GM19324 (cell line): Measurements from ENCODE around the gene PSMC1.
A peak's percentile ranks its signal among the peaks of the same experiment; 100 is the strongest.

Experiments
- ATAC-seq: cut with Tn5 transposase; IDR thresholded peaks from one replicate; pipeline ENCODE4 v1.9.1; 2021; ENCODE audit warnings: mild to moderate bottlenecking, moderate library complexity; ENCODE audit not compliant: unreplicated experiment, low FRiP score

The PSMC1 gene

GRCh38 chr14:90275820-90276219 lies 19.5 kb downstream of the PSMC1 start:
- ATAC-seq: no peak

GRCh38 chr14:90276646-90277367 lies 20.5 kb downstream of the PSMC1 start:
- ATAC-seq: no peak

GRCh38 chr14:90277581-90278198 lies 21.3 kb downstream of the PSMC1 start:
- no peak for ATAC-seq

GRCh38 chr14:90278199-90279175 lies 22.1 kb downstream of the PSMC1 start:
- no peak for ATAC-seq

GRCh38 chr14:90280096-90280495 lies 23.7 kb downstream of the PSMC1 start:
- ATAC-seq: no peak

GRCh38 chr14:90281261-90281660 lies 24.9 kb downstream of the PSMC1 start:
- no peak for ATAC-seq

- no peak for ATAC-seq
Measured at GRCh38 chr14:90281756-90282155, 25.4 kb downstream of the PSMC1 start.

- ATAC-seq: no peak
Measured at GRCh38 chr14:90287791-90288190, 31.4 kb downstream of the PSMC1 start.

- peak; percentile 100 for ATAC-seq
Measured at GRCh38 chr14:90288651-90289355, 32.5 kb downstream of the PSMC1 start.

GRCh38 chr14:90290337-90291011 lies 34.1 kb downstream of the PSMC1 start:
- ATAC-seq: no peak

GRCh38 chr14:90291699-90292098 lies 35.3 kb downstream of the PSMC1 start:
- ATAC-seq: no peak

GRCh38 chr14:90293766-90294730 lies 37.7 kb downstream of the PSMC1 start:
- ATAC-seq: no peak

- no peak for ATAC-seq
Measured at GRCh38 chr14:90294872-90295271, 38.5 kb downstream of the PSMC1 start.

GRCh38 chr14:90295870-90296516 lies 39.6 kb downstream of the PSMC1 start:
- ATAC-seq: no peak

- no peak for ATAC-seq
Measured at GRCh38 chr14:90296641-90297040, 40.3 kb downstream of the PSMC1 start.

- no peak for ATAC-seq
Measured at GRCh38 chr14:90297876-90298629, 41.7 kb downstream of the PSMC1 start.

GRCh38 chr14:90299408-90299807 lies 43.1 kb downstream of the PSMC1 start:
- no peak for ATAC-seq

- ATAC-seq: no peak
Measured at GRCh38 chr14:90300611-90301047, 44.3 kb downstream of the PSMC1 start.
